ENCODE measurements around the gene PEX1. TPM values are rescaled to one million over a fixed set of nuclear protein-coding genes. Genes with fewer than 3 reads are reported as not detected.
"Not testable (repeated sequence)": the region's sequence is repeated elsewhere in the genome, so short reads cannot be mapped to it uniquely, and the experiment has no call there.

PEX1 gene
- total RNA-seq, 6 donors from 2014 or later: 8.4 to 31.3 (median 13.4) TPM

DNA sequence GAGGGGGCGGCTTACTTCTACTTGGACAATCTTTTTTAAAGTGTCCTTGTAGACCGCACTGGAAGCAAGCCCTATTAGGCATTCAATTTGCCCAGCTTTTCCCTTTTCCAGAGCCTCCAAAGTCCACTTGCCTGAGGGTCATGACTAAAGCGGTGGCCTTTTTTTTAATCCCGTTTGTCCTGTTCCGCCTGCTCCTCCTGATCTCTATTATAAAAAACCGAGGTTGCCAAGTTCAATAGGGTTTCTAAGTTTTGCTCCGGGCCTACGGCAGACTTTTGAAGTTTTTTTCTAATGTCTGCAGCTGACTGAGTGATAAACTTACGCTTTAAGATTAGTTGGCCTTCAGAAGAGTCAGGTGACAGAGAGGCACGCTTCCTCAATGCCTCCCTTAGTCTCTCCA lies 54.3 kb downstream of the PEX1 start:
- H3K27me3 ChIP-seq; DNase-seq; H3K9me3 ChIP-seq; H3K4me1 ChIP-seq; H3K4me3 ChIP-seq; H3K27ac ChIP-seq; ATAC-seq (ENCODE audit: low FRiP score in 2 of 2): not testable (repeated sequence)
- peaks cover 0 to 15% (median 3%) of the 10 kb centered on the region in 4 donors for H3K36me3 ChIP-seq
- WGBS, 2 donors: 83 to 85% methylated on average over 10 of the region's 10 CpGs

DNA sequence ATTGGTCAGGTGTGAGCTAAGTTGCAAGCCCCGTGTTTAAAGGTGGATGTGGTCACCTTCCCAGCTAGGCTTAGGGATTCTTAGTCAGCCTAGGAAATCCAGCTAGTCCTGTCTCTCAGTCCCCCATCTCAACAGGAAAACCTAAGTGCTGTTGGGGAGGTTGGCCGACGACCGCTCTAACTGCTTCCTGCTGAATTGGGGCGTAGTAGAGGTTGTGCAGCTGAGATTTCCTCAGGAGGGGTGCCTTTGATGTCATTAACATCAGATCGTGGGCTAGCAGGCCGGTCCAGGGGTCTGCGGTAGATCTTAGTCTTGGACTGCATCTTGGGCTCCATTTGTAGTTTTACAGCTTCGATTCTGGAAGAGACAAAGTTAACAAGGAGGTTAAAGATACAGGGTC lies 59.7 kb downstream of the PEX1 start:
- not testable (repeated sequence) for ATAC-seq (ENCODE audit: low FRiP score in 2 of 2); H3K4me3 ChIP-seq
- 94 to 97% methylated on average over 6 to 9 of the region's 9 CpGs for WGBS, 2 donors

DNA sequence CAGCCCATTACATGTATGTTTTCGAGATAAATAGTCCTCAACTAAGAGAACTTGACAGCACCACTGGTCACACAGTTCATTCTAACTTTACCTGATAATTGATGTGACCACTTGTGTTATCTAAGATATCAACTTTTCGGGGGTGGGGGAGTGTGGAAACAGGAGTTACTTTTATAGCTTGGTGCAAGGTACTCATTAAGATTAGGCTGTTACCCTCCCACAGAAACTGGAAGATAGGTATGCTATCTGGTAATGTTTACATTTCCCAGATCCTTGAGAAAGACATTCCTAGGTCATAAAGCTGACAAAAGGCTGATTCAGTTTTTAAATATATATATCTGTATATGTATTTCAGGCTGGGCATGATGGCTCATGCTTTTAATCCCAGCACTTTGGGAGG lies 61.6 kb downstream of the PEX1 start:
- Histone ChIP-seq H3K4me3 (no peak overlapping the region), H3K27me3 (no peaks in the 10 kb centered on the region), H3K36me3 (peaks cover 4 to 21% (median 7%) of the 10 kb centered on the region in 4 donors), H3K9me3 (no peaks in the 10 kb centered on the region), H3K4me1 (no peaks in the 10 kb centered on the region), H3K27ac (no peak overlapping the region)
- 80 to 92% methylated on average over 2 of the region's 2 CpGs for WGBS, 2 donors
- ATAC-seq (ENCODE audit: low FRiP score in 2 of 2): no peak
- no peak for DNase-seq
- TF ChIP-seq POLR2A (IDR thresholded peaks at IDR 0.05) (no peak), CTCF (IDR thresholded peaks at IDR 0.05) (no peak), EP300 (IDR thresholded peaks at IDR 0.05) (no peak), POLR2AphosphoS5 (IDR thresholded peaks at IDR 0.05) (no peak)

More for the DNA sequence above, 59.7 kb downstream of the PEX1 start:
- H3K4me1 ChIP-seq, DNase-seq, H3K27ac ChIP-seq, H3K27me3 ChIP-seq, H3K9me3 ChIP-seq: not testable (repeated sequence)
- peaks cover 4 to 18% (median 7%) of the 10 kb centered on the region in 4 donors for H3K36me3 ChIP-seq

GRCh38 chr7:92464515-92464914 lies 63.8 kb downstream of the PEX1 start:
- Histone ChIP-seq H3K4me3 (no peak overlapping the region), H3K4me1 (no peaks in the 10 kb centered on the region), H3K27me3 (no peaks in the 10 kb centered on the region), H3K9me3 (no peaks in the 10 kb centered on the region), H3K27ac (no peak overlapping the region), H3K36me3 (peaks cover 4 to 21% (median 7%) of the 10 kb centered on the region in 4 donors)
- 79% methylated on average over 3 of the region's 3 CpGs for WGBS, 2 donors
- no peak for TF ChIP-seq POLR2A (IDR thresholded peaks at IDR 0.05)
- TF ChIP-seq CTCF (IDR thresholded peaks at IDR 0.05): no peak
- TF ChIP-seq EP300 (IDR thresholded peaks at IDR 0.05): no peak
- TF ChIP-seq POLR2AphosphoS5 (IDR thresholded peaks at IDR 0.05): no peak
- DNase-seq (no peak), ATAC-seq (ENCODE audit: low FRiP score in 2 of 2) (no peak)

GRCh38 chr7:92462560-92462959 lies 65.8 kb downstream of the PEX1 start:
- no peaks in the 10 kb centered on the region for H3K4me1 ChIP-seq
- WGBS, 2 donors: 96% methylated on average over 3 of the region's 3 CpGs
- H3K27me3 ChIP-seq: no peaks in the 10 kb centered on the region
- no peak for TF ChIP-seq POLR2AphosphoS5 (IDR thresholded peaks at IDR 0.05)
- TF ChIP-seq POLR2A (IDR thresholded peaks at IDR 0.05): no peak
- TF ChIP-seq EP300 (IDR thresholded peaks at IDR 0.05): no peak
- TF ChIP-seq CTCF (IDR thresholded peaks at IDR 0.05): no peak
- peaks cover 4 to 25% (median 8%) of the 10 kb centered on the region in 4 donors for H3K36me3 ChIP-seq
- H3K27ac ChIP-seq: no peak overlapping the region
- no peak for DNase-seq
- no peak for ATAC-seq (ENCODE audit: low FRiP score in 2 of 2)
- H3K9me3 ChIP-seq: no peaks in the 10 kb centered on the region
- no peak overlapping the region for H3K4me3 ChIP-seq
